Kidney tubule cell (primary cell): ENCODE measurements around the gene LLGL1.
"Not testable (repeated sequence)": the region's sequence is repeated elsewhere in the genome, so short reads cannot be mapped to it uniquely, and the experiment has no call there.

ENCODE experiments used
- DNase-seq: peaks from one replicate; pipeline ENCODE4 v3.0.0-alpha.2; 2018; ENCODE audit warnings: low spot score

LLGL1 gene

DNA sequence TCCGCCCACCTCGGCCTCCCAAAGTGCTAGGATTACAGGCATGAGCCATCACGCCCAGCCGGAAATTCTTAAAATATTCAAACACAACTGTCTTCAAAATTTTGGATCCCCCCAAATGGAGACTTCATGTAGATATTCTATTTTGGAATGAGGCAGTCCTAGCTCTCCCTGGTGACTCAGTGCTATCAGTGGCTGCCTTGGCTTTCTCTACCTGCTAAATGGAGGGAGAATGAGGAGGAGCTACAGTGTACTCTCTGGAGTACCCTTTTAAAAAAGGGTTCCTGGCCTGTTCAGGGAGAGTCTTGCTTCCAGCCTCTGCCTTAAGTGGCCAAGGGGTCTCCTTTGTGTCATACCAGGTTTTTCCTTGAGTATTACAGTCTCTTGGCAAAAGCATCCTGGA lies 31.0 kb upstream of the LLGL1 start:
- DNase-seq = no peak

DNA sequence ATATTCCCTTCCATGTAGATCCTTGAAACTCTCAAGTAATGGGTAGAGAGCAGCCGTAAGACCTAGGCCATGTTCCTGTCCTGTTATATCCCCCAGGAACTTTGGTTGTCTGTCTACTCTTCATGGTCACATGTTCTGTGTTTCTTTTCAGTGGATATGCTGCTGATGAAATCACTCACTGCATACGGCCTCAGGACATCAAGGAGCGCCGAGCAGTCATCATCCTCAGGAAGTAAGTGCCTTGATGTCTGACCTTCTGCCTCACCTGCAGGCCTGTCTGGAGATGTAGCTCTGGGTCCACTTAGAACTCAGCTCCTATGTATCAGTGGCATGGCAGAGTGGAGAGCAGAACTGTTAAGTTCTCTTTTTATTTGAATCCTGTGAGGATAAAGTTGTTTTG lies 30.6 kb upstream of the LLGL1 start:
- no peak for DNase-seq

DNA sequence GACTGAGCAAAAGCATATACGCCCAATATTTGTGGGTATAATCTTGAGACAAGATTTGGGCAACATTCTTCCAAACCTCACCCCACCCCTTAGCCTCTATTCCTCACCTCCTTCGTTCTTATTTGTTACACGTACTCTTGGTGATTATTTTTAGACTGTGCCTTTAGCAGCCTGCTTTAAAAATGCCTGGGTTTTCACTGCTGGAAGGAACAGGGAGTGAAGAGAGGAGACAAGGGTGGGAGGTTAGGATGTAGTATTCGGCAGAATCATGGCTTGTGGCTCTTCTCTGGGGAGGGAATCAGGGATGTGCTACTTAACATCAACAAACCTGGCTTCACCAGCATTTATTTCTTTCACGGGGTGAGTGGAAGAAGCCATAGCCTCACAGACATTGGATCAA lies 30.2 kb upstream of the LLGL1 start:
- DNase-seq = no peak

DNA sequence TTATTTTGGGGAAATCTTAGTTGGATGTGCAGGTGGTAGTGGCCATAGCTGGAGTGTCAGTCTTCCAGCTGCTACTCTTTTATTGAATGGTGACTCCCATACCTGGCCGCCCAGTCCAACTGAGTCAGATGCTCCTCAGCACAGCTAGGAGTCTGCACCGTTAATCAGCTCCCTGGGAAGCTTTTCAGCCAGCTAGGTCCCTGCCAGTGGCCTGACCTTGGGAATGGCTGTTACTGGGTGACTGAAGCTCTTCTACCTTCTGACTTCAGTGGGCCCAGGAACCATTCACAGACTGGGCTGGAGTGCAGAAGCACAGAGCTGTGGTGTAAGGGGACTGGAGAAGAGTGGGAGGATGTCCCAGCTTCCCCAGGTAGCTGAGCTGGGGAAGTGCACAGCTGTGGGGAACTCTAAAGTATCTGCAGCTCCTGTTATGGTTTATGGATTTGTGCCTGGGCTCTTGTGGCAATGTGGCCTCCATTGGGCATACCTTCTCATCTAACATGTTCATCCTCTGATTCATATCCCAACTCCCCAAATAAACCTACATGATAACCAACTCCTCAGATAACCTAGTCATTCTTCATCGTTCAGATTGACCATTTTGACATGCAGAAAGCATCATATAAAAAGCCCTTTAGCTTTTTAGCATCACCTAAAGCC lies 27.8 kb upstream of the LLGL1 start:
- no peak for DNase-seq

DNA sequence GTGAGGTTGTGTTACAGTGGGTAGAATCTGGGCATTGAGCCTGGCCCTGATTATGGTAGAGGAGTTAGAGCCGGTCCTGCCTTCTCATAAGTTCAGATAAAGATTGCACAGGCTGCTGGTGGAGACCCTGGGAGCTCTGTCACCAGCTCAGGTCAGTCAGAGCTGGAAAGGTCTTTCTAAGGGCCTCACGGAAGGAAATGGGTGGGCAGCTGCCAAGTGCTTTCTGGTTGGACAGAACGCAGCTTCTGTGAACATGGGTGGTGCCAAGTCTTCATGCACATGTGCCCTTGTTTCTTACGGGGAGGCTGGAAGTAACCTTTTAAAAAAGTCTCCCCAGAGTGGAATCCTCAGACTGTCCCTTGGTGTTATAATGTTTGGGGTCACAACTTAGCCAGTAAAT lies 26.9 kb upstream of the LLGL1 start:
- DNase-seq = no peak

DNA sequence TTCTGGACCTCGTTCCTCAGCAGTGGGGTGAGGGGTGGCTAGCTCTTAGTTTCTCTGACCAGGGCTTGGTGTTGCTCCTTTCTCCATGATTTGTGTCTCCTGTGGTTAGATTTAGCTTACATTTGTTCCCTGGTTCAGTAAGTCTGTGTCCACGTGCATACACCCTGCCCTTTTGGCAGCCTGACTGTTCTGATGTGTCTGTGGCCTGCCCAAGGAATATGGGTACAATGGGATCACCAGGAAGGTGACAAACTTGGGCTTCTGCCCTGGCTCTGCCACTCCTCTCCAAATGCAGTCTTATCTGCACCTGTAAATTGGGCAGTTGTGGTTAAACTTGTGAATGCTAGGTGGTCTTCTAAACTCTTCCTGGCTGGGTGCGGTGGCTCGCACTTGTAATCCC lies 24.3 kb upstream of the LLGL1 start:
- DNase-seq = no peak

DNA sequence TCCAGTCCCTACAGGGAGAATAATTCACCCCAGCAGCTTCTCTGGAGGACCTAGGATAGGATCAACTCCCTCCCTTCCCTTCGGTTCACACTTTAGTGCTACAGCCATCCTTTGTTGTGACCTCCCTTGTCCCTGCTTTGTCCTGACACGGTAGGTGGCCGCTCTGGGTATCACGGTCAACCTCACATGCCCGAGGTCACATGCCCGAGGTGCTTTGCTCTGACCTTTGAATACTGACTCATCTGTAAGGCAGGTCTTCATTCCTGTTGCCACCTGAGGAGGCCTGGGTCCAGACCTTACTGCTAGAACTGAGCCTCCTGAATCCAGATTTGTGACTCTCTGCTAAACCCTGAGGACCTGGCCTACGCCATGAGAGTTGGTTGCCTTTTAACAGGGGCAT lies 22.1 kb upstream of the LLGL1 start:
- DNase-seq = peak; percentile 68

DNA sequence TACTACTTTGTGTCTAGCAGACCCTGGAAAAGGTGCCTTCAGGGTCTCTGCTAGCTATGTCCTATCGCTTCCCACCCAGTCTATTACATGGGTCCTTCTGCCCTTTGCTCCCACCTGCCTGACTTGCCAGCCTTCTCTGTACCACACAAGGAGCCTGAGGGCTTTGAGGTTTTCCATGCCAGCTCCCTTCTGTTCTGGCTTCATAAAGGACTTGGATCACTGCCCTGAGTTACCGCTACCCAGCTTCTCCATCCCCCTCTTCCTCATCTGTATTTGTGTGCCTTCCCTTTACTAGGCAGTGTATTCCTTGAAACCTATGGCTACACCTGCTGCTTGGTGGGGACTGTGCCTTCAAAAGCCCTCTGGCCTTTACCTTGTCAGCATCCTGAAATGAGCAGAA lies 19.6 kb upstream of the LLGL1 start:
- no peak for DNase-seq

DNA sequence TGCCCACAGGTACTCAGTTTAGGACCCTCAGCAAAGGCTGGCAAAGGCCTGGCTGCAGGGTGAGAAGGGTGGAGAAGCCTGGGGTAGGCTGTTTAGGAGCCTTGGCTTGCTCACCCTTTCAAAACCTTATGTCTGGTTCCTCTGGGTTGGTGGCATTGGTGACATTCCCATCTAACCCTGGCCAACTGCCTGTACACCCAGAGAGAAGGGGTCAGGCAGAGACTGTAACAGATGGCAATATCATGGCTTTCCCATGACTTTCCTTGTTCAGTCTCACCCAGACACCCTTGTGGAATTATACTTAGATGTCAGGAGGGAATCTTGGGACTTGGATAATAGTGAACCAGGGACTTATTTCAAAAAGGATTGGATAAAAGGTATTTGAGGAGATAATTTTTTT lies 18.5 kb upstream of the LLGL1 start:
- DNase-seq = no peak

DNA sequence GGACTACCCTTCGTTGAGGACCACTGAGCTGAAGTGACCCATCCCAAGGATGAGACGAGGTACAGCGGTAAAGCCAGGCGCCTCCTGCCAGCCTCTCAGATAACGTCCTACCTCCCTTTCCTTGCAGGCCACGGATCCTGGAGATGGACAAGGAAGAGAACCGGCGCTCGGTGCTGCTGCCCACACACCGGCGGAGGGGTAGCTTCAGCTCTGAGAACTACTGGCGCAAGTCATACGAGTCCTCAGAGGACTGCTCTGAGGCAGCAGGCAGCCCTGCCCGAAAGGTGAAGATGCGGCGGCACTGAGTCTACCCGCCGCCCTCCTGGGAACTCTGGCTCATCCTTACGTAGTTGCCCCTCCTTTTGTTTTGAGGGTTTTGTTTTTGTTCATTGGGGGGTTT lies 17.3 kb upstream of the LLGL1 start:
- DNase-seq = no peak

DNA sequence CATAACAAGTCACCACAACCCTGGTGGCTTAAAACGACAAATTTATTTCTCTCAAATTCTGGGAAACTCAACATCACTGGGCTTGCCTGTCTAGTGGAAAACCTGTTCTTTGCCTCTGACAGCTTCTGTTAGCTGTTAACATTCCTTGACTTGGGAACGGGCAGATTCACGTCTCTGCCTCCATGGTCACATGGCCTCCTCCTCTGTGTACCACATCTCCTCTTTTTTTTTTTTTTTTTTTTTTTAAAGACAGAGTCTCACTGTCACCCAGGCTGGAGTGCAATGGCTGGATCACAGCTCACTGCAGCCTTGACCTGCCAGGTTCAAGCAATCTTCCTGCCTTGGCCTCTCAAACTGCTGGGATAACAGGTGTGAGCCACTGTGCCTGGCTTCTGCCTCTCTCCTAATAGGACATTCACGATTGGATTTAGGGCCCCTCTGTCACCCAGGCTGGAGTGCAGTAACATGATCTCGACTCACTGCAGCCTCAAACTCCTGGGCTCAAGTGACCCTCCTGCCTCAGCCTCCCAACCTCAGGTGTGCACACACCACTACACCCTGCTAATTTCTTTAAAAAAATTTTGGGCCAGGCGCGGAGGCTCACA lies 11.7 kb upstream of the LLGL1 start:
- DNase-seq = no peak

DNA sequence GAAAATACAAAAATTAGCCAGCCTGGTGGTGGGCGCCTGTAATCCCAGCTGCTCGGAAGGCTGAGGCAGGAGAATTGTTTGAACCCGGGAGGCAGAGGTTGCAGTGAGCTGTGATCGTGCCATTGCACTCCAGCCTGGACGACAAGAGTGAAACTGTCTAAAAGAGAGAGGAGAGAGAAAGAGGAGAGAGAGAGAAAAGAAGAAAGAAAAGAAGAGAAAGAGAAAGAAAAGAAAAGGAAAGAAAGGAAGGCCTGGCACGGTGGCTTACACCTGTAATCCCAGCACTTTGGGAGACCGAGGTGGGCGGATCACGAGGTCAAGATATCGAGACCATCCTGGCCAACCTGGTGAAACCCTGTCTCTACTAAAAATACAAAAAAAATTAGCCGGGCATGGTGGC lies 8.5 kb upstream of the LLGL1 start:
- not testable (repeated sequence) for DNase-seq

DNA sequence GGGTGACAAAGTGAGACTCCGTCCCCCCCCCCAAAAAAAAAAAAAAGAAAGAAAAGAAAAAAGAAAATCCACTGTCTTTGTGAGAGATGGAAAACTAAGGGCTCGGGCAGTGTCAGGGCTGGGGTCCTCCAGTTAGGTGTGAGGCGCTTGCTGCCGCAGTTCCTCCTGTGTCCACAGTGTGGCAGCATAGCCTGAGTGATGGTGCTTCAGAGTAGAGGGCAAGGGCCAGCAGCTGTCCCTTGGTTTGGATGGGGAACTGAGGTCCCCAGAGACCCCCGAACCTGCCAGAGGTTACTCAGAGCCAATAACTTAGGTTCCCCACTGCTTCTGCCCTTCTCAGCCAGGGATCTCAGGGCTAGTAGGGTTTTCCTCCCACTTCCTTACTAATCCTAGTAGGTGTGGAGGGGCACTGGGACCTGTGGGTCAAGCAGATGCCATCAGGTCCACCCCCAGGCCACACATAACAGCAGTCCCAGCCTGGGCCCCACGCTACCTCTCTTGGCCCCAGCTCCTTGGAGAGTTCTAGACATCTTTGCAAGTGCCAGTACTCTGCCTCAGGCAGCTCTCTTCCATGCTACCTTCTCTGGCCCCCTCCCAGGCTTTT lies 7.9 kb upstream of the LLGL1 start:
- DNase-seq = peak; percentile 63

DNA sequence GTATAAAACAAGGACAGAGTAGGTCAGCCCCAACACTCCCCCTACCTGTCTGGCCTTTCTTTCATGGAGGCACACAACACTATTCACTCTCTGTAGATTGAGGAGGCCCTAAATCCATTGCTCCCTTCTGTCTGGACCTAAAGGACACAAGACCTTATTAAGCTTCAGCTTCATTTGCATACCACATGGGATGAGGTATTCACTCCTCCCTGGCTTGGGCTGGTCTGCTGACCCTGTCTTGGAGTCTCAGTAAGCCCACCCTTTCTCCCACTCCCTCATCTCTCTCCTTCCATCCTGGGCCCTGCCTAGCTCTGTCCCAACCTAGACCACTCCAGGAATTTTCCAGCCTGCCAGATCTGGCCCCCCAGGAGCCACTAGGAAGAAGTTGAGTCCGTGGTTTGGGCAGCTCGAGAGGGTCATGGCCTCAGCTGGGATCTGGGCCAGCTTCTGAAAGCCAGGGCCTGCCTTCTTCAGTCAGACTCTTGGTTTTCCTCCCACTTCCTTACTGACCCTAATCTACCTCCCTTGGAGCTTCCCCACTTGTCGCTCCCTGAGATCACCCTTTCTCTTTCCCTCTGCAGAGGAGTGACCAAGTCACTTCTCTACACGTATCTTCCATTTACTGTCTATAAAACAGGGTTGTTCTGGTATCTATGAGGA lies 6.5 kb upstream of the LLGL1 start:
- no peak for DNase-seq

DNA sequence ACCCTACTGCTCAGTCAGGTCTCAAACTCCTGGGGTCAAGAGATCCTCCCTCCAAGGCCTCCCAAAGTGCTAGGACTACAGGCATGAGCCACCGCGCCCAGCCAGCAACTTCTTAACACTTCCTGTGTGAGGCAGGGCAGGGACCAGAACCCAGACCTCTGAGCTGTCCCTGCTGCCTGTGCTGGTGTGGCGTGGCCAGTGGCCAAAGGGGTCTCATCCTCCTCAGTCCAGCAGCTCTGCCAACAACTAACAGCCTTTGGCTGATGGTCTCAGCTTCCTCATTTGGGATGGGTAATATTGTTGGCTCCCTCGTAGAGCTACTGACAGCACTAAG lies 1.4 kb upstream of the LLGL1 start:
- DNase-seq = no peak

DNA sequence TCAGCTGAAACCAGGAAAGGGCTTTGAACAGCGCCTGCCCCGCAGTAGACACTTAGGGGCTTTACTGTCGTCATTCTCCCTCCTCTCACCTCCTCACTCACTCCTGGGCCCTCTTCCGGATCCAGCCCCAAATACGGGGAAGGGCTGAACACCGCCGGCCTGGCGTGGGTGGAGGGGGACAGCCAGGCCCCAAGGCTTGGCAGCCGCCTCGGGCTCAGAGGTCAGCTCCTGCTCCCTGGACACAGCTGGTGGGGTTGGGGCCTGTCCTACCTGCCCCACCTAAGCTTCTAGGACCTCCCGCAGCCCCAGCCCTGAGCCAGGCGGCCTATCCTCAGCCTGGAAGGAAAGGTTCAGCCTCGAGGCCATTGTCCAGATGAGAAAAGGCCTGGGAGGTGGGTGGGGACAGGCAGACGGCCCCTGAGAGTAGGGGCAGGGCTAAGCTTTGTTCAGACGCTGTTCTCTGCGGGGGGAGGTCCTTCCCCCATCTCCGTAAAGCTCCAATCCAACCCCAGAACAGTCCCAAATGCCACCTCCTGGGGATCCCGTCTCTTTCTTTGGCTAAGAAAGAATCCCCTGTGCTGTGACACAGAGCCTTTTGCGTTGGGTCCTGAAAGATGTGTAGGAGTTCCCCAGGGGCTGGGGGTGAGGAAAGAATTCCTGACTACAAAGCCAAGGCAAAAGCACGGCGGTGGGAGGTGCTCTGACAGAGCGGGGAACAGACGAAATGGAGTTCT lies 881 bp upstream of the LLGL1 start:
- no peak for DNase-seq

DNA sequence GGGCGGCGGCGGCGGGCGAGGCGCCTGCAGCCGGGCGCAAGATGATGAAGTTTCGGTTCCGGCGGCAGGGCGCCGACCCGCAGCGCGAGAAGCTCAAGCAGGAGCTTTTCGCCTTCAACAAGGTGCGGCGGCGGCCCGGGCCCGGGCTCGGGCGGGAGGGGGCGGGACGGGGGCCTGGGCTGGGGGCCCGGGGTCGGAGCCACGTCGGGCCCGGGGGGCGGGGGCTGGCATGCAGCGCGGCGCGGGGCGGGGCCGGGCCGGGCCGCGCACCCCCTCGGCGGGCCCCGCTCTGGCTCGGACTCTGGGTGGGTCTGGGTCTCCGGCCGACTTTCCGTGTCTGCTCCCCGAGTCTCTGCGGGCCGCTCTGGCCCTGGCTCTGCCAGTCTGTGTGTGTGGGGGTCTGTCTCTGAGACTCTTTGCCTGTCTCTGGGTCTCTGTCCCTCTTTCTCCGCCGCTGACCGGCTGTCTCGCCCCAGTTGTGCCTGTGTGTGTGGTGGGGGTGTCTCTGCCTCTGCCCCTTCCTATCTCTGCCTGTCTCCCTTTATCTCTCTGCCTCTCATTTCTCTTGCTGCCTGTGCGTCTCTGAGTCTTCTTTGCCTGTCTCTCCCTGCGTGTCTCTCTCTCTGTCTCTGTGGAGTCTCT lies 328 bp downstream of the LLGL1 start:
- peak; percentile 19 for DNase-seq

DNA sequence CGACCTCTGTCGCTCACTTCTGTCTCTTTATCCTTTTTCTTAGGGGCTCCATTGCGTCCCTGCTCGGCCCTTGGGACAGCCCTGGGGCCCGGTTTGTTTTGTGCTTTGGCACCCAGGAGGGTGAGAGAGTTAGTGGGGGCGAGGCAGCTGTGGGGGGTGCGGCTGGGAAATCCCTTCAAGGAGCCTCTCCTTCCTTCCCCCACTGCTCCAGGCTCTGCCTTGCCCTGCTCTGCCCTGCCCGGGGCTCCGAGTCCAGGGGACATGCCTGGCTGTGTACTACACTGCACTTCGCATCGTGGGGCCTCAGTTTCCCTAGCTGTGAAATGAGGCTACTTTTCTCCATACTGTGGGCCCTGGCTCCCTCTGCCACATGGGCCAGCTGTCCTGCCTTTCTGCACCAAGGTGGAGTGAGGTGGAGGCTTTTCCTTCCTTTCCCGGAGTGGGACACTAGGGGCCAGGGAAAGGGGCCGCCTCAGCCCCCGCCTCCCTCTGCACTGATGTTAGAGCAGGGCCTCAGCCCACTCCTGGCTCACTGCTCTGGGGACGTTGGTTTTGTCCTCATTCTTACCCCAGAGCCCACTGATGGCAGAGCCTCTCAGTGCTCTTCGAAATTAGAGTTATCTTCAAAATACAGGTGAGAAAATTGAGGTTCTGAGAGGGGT lies 980 bp downstream of the LLGL1 start:
- no peak for DNase-seq

DNA sequence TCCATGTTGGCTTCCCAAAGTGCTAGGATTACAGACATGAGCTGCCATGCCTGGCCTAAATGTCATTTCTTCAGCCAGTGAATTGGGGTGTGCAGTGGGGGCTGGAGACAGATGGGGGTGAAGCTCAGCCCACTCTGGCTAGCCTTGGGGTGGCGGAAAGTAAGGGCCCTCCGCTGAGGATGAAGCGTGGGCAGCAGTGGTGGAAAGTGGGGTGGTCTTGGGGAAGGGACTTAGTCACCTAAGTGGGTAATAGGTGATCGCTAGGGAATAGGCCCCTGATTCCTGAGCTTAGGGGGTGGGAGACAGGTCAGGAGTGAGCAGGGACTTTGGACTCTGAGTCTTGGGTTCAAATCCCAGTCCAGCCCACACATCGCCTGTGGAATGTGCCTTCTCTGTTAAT lies 2.2 kb downstream of the LLGL1 start:
- DNase-seq = no peak

DNA sequence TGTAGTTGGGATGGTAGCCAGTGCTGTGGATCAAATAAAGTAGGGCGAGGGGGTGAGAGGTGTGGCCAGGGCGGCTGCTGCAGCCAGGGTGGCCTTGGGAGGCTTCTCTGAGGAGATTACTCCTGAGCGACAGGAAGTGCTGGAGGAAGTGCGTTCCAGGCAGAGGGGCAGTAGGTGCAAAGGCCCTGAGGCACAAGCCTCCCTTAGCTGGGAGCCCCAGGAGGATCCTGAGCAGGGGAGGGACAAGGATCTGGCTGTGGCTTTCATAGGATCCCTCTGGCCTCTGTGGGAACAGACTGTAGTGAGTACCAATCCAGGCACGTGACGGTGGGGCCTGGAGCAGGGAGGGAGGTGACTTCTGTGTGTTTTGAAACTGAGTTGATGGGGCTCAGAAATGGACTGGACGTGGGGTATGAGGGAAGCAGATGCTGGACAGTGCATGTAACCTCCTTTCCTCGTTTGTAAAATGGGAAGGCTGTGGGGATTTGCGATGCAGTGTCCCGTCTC lies 2.8 kb downstream of the LLGL1 start:
- no peak for DNase-seq

DNA sequence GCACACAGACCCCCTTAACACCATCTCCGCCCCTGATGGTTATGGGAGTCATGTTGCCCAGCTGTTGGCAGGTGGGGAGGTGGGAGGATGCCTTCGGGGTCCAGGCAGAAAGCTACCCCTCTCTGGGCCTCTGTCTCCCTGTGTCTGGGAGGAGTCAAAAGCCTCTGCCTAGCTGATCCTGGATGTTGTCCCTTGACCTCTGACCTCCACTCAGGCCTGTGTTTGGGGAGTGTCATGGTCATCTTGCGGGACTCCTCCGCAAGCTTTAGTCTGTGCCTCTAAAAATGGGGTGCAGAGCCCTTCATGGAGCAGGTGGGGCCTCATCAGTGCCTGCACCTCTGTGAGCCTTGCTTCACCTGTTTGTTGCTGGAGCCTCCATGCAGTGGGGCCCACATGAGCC lies 3.8 kb downstream of the LLGL1 start:
- no peak for DNase-seq

DNA sequence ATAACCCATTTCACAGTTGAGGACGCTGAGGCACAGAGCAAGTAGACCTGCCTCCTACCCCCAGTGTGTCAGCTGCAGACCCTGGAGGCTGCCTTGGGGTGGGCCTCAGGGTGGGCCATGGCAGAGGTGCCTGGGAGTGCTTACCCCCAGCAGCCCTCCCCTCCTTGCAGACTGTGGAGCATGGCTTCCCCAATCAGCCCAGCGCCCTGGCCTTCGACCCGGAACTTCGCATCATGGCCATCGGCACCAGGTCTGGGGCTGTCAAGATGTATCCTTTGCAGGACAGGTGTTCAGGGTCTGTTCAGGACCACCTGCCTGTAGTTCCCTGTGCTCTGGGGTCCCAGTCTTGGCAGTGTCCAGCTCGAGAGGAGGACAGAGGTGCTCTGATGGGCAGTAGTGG lies 4.3 kb downstream of the LLGL1 start:
- no peak for DNase-seq
